NCI-H526 treated with DMSO at 0.1 percent for 48 hours (cell line): ENCODE results near the gene CTLA4.

Source experiments
- DNase-seq: peaks from one replicate; lab custom pipeline; 2025; lab: John Stamatoyannopoulos, UW

The CTLA4 gene

DNA sequence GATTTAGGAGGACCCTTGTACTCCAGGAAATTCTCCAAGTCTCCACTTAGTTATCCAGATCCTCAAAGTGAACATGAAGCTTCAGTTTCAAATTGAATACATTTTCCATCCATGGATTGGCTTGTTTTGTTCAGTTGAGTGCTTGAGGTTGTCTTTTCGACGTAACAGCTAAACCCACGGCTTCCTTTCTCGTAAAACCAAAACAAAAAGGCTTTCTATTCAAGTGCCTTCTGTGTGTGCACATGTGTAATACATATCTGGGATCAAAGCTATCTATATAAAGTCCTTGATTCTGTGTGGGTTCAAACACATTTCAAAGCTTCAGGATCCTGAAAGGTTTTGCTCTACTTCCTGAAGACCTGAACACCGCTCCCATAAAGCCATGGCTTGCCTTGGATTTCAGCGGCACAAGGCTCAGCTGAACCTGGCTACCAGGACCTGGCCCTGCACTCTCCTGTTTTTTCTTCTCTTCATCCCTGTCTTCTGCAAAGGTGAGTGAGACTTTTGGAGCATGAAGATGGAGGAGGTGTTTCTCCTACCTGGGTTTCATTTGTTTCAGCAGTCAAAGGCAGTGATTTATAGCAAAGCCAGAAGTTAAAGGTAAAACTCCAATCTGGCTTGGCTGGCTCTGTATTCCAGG is at the start of gene CTLA4:
CTLA4 (plus strand) TSS at position 211 of the 640 bp plus-strand sequence; CDS start at position 383, 172 bp downstream.
- DNase-seq = no peak

DNA sequence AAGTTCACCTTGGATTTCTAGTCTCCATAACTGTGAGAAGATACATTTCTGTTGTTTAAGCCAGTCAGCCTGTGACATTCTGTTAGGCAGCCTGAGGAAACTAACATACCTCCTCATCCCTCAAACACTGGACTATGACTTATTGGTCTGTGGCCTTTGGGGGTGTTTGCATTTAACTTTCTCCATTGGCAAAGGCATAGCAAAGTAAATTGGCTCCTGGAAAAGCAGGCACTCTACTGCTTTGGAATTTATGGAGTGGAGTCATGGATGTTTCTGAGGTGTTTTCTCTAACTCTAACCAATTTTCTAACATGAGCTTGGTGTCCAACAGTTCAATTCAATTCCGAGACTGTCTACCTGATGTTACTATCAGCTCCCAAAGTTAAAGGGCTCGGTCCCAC is 48.9 kb upstream of the CTLA4 start:
- DNase-seq = no peak

DNA sequence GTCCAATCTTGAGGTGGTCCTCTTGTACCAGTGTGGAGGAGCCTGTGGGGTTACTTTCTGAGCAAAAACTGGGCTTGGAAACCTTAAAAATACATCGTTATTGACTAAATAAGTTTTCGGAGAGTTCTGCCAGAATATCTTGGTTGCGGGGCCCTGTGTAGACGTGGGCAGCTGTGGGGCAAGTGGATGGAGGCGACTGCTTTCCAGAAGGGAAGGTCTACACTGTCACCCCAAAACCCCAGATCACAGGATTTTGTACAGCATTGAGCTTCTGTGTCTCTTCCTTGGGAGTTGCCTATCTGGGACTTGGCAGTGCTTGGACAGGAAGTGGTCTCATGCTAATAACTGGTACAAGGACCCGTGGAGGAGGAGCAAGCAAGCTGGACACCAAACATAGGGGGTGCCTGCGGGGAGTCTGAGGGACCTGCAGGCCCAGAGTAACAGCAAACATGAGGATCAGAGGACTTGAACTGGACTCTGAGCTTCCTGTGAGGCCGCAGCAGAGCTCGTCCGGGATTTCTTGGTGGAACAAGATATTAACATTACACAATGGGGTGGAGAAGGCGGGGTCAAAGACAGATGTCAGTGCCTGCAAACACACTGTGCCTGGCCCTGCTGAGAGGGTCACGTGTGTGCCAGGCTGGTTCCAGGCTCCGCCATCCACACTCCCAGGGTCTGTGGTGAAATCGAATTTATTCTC is 48.0 kb upstream of the CTLA4 start:
- no peak for DNase-seq

DNA sequence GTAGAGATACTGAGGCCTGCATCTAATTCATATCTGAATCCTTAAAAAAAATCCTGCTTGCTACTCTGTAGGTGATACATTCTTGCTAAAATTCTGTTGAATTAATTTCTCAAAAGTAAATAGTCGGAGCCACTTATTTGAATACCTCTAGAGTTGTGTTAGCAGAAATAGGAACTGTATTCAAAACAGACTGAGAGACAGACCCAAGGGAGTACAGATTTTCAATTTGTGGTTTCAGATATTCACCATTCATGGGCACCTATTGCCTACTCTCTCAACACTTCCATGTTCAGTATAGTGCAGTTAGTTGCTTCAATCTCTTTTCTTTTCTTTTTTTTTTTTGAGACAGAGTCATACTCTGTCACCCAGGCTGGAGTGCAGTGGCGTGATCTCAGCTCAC is 46.6 kb upstream of the CTLA4 start:
- peak; percentile 95 for DNase-seq

DNA sequence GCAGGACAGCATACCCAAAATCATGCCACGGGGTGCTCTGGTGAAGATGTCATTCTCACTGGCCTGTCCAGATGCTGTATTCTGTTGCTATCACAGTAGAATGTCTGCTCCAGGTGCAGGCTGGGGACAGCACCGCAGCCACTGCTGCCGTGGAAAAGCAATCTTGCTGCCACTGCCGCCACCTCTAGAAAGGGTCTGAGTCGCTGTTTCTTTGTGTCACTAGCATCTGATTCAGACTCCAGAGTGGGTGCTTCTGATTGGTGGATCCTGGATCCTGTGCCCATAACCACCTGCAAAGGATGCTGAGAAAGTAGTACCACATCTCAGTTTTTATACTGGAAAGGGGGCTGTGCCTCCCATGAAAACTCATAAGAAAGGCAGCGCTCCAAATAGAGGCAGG is 45.3 kb upstream of the CTLA4 start:
- no peak for DNase-seq

DNA sequence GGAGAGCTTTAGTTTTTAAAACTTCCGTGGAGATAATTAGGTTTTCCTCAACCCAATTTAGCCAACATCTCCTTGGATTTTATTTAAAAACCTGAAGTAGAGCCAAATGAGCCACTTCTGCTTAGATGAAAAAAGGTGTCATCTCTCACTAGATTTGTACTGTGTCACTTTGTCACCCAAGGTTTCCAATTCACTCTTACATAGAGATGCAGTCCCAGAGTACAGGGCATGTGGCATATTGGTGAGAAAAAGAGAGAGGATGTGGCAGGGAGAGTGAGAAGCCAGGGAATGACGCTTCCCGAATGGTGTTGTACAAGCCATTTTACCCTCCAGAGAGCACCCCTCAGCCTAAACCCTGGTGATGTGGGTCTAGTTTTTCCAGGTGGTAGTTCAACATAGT is 44.4 kb upstream of the CTLA4 start:
- no peak for DNase-seq

DNA sequence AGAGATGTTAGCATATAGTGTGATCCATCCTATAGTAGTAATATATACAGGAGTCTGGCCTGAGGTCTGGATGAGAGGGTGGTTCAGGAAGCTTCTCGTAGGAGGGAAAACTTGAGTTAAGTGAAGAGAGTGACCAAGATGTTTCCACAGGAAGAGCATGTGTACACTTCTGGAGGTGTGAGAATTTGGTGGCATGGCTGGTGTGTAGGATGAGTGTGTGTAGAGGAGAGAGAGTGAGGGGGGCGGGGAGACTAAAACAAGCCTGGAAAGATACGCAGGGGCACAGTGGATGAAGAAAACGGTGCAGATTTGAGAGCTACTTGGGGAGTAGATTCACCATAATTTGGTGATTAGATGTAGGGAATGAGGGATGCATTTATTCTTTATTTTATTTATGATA is 43.5 kb upstream of the CTLA4 start:
- no peak for DNase-seq

DNA sequence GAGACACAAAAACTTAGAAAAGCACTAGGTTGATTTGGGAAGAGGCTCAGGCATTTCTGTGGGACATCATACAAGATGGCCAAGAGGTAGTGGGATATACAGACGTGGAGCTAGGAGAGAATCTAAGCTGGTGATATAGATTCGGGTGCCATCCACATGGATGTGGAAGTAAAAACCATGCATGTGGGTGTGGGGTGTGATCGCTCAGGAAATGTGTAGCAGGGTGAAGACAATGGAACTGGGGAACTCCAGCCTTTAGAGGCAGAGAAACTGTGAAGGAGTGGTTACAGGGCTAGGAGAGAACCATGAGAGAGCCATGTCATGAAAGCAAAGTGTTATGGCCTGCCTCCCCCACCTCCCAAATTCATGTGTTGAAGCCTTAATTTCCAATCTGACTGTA is 43.0 kb upstream of the CTLA4 start:
- no peak for DNase-seq

DNA sequence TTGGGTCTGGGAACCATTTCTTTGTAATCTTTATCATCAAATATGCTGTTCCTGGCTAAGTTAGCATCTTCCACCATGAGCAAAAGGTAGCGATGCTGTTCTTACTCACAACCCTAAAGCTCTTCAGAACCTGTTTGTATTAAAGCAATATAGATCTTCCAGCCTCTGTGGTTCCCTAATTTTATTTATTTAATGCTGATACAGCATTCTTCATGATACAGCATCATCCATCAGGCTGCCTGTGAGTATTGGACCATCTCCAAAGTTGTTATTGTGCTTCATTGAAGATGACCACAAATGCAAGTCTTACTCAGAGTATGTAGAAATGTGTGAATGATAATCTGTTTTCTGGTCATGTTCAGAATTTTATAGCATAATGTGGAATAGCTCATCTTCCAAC is 40.9 kb upstream of the CTLA4 start:
- DNase-seq = no peak

DNA sequence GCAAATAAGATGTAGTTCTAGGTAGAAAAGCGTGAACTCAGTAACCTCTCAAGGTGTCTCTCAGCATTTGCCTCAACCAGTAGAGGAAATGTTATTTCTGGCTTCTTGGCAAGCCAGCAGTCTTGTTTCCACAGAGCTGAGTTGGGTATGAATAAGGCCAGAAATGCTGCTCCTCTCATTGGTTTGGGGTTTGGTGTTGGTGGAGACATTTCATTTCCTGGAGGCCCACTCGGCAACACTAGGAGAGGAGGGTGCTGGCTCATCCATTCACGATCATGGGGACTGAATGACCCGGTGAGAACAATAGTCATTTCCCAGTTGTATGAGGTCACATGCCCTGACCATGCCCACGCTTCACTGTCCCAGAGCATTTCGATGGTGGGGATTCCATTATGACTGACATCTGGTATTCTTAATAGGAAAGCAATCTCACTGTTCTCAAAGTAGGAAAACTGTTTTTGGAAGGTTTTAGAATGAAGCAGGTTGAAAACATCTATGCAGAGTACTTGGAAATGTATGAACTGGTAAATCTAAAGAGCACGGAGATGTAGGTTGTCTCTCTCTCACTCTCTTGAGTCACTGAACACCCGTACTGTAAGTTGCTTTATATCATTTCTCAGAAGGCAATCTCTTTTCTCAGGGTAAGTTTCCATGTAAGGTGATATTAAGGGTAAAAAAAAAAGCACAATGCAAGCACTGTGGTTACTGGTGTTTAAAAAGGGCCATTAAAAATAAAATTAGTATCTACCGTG is 37.1 kb upstream of the CTLA4 start:
- no peak for DNase-seq

DNA sequence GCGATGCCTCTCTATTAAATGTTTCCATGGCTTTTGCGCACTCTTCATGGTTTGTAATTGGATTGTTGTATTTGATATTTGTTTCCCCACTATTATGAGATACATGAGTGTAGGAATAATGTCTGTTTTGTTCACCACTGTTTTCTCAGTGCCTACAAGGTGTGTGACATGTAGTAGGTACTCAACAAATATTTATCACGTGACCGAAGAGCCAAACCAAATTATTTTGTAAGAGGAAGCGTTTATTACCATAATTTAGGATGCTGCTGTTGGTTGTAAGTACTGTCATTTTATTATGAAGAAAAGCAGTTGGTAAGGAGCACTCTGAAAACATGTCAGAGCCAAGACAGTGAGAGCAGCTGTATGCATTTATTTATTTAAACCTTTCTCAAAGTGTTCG is 32.2 kb upstream of the CTLA4 start:
- DNase-seq = no peak

DNA sequence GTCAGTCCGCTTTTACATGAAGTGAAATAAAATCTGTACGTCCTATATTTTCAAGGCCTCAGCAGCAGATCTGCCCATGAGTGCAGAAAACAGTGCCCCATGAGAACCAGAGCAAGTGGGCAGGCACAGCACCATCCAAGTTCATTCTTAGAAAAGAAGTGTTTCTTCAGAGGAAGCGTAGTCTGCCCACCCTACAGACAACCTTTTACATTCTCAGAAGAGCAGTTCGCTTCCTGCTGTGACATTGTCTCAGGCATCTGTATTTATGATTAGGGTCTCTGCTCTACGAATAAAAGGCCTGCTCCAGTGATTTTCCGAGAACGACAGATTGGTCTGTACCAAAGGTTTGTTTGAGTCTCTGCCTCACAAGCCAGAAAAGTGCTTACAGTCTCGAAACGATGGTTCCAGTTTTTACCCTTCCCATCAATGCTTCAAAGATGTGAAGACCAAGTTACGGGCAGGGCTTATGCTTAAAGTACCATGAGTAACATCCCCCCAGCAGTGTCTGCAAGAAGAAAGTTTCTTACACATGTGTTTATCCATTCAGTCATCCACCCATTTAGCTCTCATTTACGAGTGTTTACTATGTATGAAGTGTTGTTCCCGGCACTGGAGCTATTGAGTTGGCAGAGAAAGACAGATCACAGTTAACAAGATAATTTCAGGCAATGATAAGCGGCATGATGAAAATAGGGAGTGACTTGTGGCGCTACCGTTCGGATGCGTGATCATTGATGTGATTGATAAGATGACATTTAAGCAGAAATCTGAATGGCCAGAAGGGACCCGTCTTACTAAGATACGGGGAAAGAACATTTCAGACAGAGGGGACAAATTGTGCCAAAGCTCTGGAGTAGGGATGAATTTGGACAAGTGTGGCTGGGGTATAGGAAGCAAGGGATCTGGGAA is 31.4 kb upstream of the CTLA4 start:
- DNase-seq = no peak

DNA sequence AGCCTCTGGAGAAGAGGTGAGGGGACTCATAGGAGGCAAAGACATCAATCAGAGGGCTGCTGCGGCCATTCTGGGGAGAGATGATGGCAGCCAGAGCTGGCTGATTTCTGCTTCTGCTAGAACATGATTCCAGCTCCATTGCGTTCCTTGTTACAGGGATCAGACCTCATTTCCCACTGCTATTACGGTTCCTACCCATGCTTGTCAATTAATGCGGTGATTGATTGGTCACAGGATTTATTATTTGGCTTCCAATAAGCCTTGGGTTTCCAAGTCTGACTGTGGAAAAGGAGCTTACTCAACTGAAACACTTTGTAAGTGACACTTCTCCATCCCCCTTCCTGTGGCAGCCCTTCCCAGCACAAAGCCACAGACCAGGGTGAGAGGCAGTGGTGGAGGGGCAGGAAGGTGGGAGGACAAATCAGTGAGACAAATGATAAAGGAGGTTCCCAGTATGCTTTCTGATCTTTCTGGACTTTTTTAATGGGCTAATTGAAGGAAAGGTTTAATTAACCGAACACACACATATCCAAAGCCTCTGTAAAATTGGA is 26.8 kb upstream of the CTLA4 start:
- no peak for DNase-seq

DNA sequence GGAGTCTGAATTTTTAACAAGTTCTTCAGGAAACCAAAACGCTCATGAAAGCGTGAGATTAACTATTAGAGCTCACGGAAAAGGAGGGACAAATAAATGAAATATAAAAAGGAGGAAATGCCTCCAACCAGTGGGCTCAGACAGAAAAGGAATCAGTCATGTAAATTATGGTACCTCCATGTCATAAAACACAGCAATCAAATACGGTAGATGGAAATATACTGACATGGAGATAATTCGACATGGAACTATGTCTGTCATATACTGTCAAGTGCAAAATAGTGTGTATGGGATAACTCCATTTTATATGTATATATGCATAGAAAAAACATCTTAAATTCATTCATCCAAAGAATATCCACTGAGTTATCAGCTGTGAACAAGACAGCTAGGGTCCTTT is 25.9 kb upstream of the CTLA4 start:
- no peak for DNase-seq

DNA sequence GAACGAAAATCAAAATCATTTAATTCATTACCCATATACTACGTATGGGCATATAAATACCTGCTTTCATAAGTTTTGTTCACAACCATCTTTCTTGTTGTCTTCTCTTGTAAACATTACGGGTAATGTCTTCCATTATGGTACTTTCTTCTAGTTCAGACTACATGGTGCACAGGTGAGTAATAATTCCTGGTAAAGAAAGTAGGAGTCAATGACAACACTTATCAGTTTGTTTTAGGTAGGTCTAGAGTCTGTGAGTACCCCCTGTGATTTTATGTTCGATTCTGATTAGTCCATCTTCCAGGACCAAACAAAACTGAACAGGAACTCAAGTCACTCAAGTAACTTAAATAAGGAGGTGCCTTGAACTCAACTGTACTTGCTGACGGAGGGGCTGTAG is 25.2 kb upstream of the CTLA4 start:
- no peak for DNase-seq

DNA sequence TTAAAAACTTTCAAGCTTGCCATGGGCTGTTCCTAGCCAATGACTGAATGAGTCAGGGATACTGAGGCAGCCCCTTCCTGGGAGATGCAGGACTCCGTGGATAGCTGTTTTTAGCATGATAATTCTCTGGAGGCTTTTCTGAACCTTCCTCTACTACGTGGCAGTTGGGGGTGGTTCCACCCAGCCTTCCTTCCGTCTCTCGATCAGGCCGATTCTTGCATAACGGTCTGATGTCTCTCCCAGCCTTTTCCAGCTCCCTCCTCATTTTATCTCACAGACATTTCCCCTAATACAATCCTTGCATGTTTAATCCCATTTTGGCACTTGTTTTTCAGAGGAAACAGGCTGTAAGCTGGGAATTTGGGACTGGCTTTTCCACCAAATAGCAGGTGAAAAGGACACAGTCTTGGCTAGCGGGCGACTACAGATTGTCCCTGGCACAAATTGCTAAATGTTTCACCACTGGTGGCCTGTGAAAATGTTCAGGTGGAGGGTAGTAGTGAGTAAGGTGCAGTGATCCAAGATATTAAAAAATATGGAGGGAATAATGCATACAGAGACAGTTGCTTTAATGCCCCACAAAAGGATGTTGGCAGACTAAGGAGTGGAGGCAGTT is 21.0 kb upstream of the CTLA4 start:
- no peak for DNase-seq

DNA sequence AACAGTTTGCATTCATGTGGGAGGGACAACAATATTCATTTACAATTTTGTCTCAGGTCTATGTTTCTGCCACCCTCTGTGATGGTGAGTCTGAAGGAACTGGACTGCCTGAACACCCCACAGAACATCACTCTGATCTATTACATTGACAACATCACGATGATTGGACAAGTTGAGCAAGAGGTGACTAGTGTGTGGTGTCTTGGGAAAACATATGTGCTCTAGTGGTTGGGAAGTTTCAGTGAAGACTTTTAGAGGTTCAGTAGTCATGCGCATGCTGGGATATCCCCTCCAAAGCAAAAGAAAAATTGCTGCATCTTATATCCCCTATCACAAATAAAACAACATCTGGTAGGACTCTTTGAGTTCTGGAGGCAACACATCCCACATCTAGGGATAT is 18.6 kb upstream of the CTLA4 start:
- DNase-seq = no peak

DNA sequence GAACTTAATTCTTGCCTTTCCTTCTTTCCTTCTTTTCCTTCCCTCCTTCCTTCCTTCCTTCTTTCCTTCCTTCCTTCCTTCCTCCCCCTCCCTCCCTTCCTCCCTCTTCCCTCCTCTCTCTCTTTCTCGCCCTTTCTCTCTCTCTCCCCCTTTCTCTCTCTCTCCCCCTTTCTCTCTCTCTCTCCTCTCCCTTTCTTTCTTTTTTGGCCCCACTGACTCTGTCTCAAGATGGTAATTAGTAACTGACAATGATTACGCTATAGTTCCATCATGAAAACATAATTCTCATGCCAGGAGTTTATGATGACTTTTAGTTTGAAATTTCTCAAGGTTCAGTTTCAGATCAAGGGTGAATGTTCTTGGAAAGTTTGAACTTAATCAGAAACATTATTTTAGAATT is 14.8 kb upstream of the CTLA4 start:
- no peak for DNase-seq

DNA sequence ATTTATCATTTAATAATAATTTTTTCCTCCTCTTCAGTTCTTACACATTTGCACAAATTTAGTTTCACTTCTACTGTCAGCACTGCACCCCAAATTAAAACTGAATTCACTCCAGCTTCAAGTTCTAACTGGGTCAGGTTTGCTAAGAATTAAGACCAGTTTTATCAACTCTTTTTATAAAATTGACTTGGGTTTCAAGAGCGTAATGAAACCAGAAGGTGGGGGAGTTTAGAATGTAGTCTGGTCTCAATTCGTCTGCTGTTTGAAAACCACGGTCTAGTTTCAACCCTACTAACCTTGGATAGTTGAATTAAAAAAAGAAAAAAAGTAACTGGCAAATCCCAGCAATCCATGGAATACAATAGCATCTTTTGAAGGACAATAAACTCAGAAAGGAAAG is 14.3 kb upstream of the CTLA4 start:
- no peak for DNase-seq

DNA sequence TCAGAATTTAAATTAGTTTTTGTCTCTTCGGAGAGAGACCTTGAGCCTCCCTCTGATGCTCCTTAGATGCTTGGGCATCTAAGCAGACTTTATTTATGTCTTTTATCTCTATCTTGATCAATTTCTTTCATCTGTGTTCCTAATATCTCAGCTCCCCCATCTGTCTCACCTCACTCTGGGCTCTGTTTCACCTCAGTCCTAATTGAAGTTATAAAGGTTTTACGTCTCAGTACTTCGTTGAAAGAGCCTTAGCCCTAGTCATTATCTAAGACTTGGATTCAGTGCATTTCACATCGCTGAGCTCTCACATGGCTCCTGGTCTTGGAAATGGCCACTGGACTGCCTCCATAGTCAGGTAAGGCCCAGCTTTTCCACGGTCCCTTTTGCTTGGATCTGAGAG is 13.8 kb upstream of the CTLA4 start:
- no peak for DNase-seq

DNA sequence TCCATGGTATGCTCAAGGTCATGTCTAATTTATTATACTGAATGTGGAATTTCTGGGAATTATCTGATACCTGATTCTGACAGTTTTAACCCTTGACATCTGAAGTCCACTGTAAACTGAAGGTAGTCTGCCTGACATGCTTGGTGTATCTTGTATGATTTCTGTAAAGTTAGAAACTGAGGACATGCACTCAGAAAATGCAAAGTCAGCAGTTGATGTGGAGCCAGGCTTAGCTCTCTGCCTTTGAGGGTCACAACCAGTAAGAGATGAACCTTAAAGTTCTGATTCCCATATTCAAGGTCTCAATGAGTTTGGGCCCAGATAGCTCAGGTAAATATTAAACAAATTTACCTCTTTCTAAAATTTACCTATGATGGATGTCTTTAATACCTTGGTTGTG is 12.3 kb upstream of the CTLA4 start:
- no peak for DNase-seq

DNA sequence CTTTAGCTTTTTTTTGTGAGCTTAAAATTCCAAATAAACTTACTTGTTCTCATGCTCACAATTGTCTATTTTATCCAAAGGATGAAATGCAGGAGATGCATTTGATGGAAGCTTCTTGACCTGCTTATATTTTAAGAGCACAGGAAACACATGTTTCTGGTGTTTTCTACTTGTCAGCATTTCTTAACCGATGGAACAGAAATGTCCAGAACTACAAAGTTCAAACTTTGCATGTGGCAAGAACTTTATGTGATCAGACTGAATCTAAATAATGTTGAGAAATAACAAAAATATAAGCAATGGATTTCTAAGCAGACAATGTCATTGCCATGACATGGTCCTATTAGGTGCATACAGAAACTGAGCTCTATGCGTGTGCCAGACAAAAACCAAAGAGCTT is 9.9 kb upstream of the CTLA4 start:
- DNase-seq = no peak
